ENCODE results near the gene PGS1.

- TF ChIP-seq CTCF (conservative IDR thresholded peaks at IDR 0.05; ENCODE audit: low read length) = no peak
- no peak for TF ChIP-seq EZH2phosphoT487 (IDR thresholded peaks at IDR 0.05; ENCODE audit: borderline replicate concordance, low read depth, low read length)
Observed at GRCh38 chr17:78434455-78435329, 56.2 kb downstream of the PGS1 start.
